Right hindlimb (tissue), 1 donor: ENCODE data around the gene ZIK1.
A peak's percentile ranks its signal among the peaks of the same experiment; 100 is the strongest.

ENCODE experiments used
- DNase-seq: peaks from one replicate; pipeline ENCODE4 v3.0.0-alpha.2; 2018

The ZIK1 gene

GRCh38 chr19:57583521-57584416 is at the start of gene ZIK1:
TSS of gene ZIK1 (plus strand) at chr19:57584145. CDS start at chr19:57584357, 212 bp downstream.
- peak; percentile 95 for DNase-seq

GRCh38 chr19:57537953-57538547 is 45.9 kb upstream of the ZIK1 start:
- DNase-seq, result no peak

GRCh38 chr19:57546513-57546912 is 37.4 kb upstream of the ZIK1 start:
- DNase-seq, result no peak

- no peak for DNase-seq
Observed at GRCh38 chr19:57552432-57552831, 31.5 kb upstream of the ZIK1 start.

- DNase-seq, result no peak
Observed at GRCh38 chr19:57557659-57558058, 26.3 kb upstream of the ZIK1 start.

GRCh38 chr19:57558525-57558924 is 25.4 kb upstream of the ZIK1 start:
- DNase-seq, result no peak

GRCh38 chr19:57559008-57559403 is 24.9 kb upstream of the ZIK1 start:
- peak; percentile 25 for DNase-seq

GRCh38 chr19:57559404-57560025 is 24.4 kb upstream of the ZIK1 start, which contains the start of gene ZNF550:
TSS of gene ZNF550 (minus strand) at chr19:57559863. CDS start at chr19:57559682, 181 bp downstream.
- peak; percentile 94 for DNase-seq

GRCh38 chr19:57560049-57560491 is 23.9 kb upstream of the ZIK1 start:
- peak; percentile 30 for DNase-seq

- DNase-seq, result no peak
Observed at GRCh38 chr19:57563547-57563946, 20.4 kb upstream of the ZIK1 start.

- no peak for DNase-seq
Observed at GRCh38 chr19:57566396-57567265, 17.3 kb upstream of the ZIK1 start.

GRCh38 chr19:57570707-57571106 is 13.2 kb upstream of the ZIK1 start:
- no peak for DNase-seq

GRCh38 chr19:57572415-57572947 is 11.5 kb upstream of the ZIK1 start:
- DNase-seq, result no peak

- no peak for DNase-seq
Observed at GRCh38 chr19:57576661-57577060, 7.3 kb upstream of the ZIK1 start.

GRCh38 chr19:57578487-57579205 is 5.3 kb upstream of the ZIK1 start, which contains the start of gene ZNF416:
TSS of gene ZNF416 (minus strand) at chr19:57578911. CDS start at chr19:57578704, 207 bp downstream.
- DNase-seq, result peak; percentile 97

GRCh38 chr19:57583104-57583520 is 833 bp upstream of the ZIK1 start:
- DNase-seq, result no peak

GRCh38 chr19:57587529-57587928 is 3.6 kb downstream of the ZIK1 start:
- no peak for DNase-seq

GRCh38 chr19:57599377-57599760 is 15.4 kb downstream of the ZIK1 start:
- no peak for DNase-seq

- peak; percentile 94 for DNase-seq
Observed at GRCh38 chr19:57599761-57600383, 15.9 kb downstream of the ZIK1 start, which contains the start of gene ZNF530. TSS of gene ZNF530 (plus strand) at chr19:57599885. CDS start at chr19:57604346, 4,461 bp downstream.

GRCh38 chr19:57606931-57607330 is 23.0 kb downstream of the ZIK1 start:
- no peak for DNase-seq

- DNase-seq, result no peak
Observed at GRCh38 chr19:57611113-57611512, 27.2 kb downstream of the ZIK1 start.
